Measurements from ENCODE around the gene RSPO4. TPM values are rescaled to one million over a fixed set of nuclear protein-coding genes. Genes with fewer than 3 reads are reported as not detected.

The RSPO4 gene
- total RNA-seq, 1 experiment from 2014 or later: 6.7 TPM

- no peak overlapping the region for H2BK12ac ChIP-seq (ENCODE audit: insufficient read length, low read depth, low read length)
- H3K9me3 ChIP-seq (ENCODE audit: control insufficient read depth, low read depth, low read length): no peaks in the 10 kb centered on the region
- H2AK5ac ChIP-seq (ENCODE audit: insufficient read length, low read length): no peak overlapping the region
- H4K91ac ChIP-seq (ENCODE audit: insufficient read length, low read depth, low read length): no peak overlapping the region
- TF ChIP-seq, protein P1, sequence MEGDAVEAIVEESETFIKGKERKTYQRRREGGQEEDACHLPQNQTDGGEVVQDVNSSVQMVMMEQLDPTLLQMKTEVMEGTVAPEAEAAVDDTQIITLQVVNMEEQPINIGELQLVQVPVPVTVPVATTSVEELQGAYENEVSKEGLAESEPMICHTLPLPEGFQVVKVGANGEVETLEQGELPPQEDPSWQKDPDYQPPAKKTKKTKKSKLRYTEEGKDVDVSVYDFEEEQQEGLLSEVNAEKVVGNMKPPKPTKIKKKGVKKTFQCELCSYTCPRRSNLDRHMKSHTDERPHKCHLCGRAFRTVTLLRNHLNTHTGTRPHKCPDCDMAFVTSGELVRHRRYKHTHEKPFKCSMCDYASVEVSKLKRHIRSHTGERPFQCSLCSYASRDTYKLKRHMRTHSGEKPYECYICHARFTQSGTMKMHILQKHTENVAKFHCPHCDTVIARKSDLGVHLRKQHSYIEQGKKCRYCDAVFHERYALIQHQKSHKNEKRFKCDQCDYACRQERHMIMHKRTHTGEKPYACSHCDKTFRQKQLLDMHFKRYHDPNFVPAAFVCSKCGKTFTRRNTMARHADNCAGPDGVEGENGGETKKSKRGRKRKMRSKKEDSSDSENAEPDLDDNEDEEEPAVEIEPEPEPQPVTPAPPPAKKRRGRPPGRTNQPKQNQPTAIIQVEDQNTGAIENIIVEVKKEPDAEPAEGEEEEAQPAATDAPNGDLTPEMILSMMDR (conservative IDR thresholded peaks at IDR 0.05): no peak
- H3K4me2 ChIP-seq (ENCODE audit: insufficient read depth, insufficient read length, low read length): no peak overlapping the region
- H3K56ac ChIP-seq (ENCODE audit: insufficient read length, low read depth, low read length): no peak overlapping the region
- H3K4me1 Mint-ChIP-seq: peaks cover 6 to 7% of the 10 kb centered on the region in 2 experiments; a peak in 3 of 4 replicates
- no peak overlapping the region for H2BK5ac ChIP-seq (ENCODE audit: insufficient read length, low read length)
- H4K20me1 ChIP-seq (ENCODE audit: control insufficient read depth, insufficient read depth, insufficient read length): no peaks in the 10 kb centered on the region
- H3K4me1 ChIP-seq (ENCODE audit: insufficient read depth, low read length): no peaks in the 10 kb centered on the region
- no peak overlapping the region for H4K8ac ChIP-seq (replicated peaks; ENCODE audit: insufficient read length, low read depth, low read length)
- H3T11ph ChIP-seq (ENCODE audit: low read length): no peak overlapping the region
- no CpG with 5 or more reads among the region's 4 CpGs for WGBS (ENCODE audit: extremely low coverage, insufficient read length, low lambda C conversion rate)
- H3K14ac ChIP-seq (ENCODE audit: insufficient read depth, low read length): no peak overlapping the region
- H3K9me3 Mint-ChIP-seq: peaks cover 3 to 5% of the 10 kb centered on the region in 2 experiments; a peak in 4 of 5 replicates
- H3K27ac Mint-ChIP-seq: no peak overlapping the region
- no peak overlapping the region for H2BK20ac ChIP-seq (ENCODE audit: low read depth, low read length, poor library complexity, severe bottlenecking)
- no peak overlapping the region for H3K9ac ChIP-seq (ENCODE audit: extremely low read depth, insufficient read length, low read length)
- H3K27me3 Mint-ChIP-seq (ENCODE audit: low read depth): peaks cover 7% of the 10 kb centered on the region
- H3K27me3 ChIP-seq (ENCODE audit: insufficient read depth, low read length): no peaks in the 10 kb centered on the region
- H3K4me3 Mint-ChIP-seq: no peak overlapping the region
- no peak overlapping the region for H3K27ac ChIP-seq (ENCODE audit: insufficient read length, low read depth, low read length)
- no peak overlapping the region for H3K18ac ChIP-seq (ENCODE audit: insufficient read length, low read depth, low read length)
- no peaks in the 10 kb centered on the region for H3K23me2 ChIP-seq (ENCODE audit: insufficient read length, low read depth, low read length, poor library complexity, severe bottlenecking)
- H3K23ac ChIP-seq (ENCODE audit: insufficient read length, low read depth, low read length): no peak overlapping the region
- H3K79me2 ChIP-seq (ENCODE audit: insufficient read depth, low read length): no peaks in the 10 kb centered on the region
- H4K5ac ChIP-seq (ENCODE audit: insufficient read length, low read depth, low read length): no peak overlapping the region
- peaks cover 0 to 5% (median 2%) of the 10 kb centered on the region in 3 experiments; a peak in 2 of 7 replicates for H3K36me3 Mint-ChIP-seq (ENCODE audit: insufficient read depth in 1 of 3, low read depth in 3 of 3)
- no peak overlapping the region for H3K4ac ChIP-seq (ENCODE audit: low read depth, low read length)
- no peaks in the 10 kb centered on the region for H3K79me1 ChIP-seq (ENCODE audit: insufficient read depth, low read depth, low read length, poor library complexity, severe bottlenecking)
- no peak overlapping the region for H2BK120ac ChIP-seq (ENCODE audit: low read depth, low read length, poor library complexity, severe bottlenecking)
- H2BK15ac ChIP-seq (ENCODE audit: low read depth, low read length): no peak overlapping the region
- no peak overlapping the region for H2AFZ ChIP-seq (ENCODE audit: low read length)
- DNase-seq: no peak
These were observed 32.2 kb downstream of the RSPO4 start for GRCh38 chr20:969868-970267.

Measured in H9 (cell line).